Smooth muscle cell (in vitro differentiated cells): ENCODE data around the gene PRKCA. TPM values are rescaled to one million over a fixed set of nuclear protein-coding genes. Genes with fewer than 3 reads are reported as not detected.
"Not testable (repeated sequence)": the region's sequence is repeated elsewhere in the genome, so short reads cannot be mapped to it uniquely, and the experiment has no call there.

Experiments
- DNase-seq: peaks from one replicate; lab custom pipeline; 2025; ENCODE audit not compliant: unreplicated experiment; lab: John Stamatoyannopoulos, UW
- H2AFZ ChIP-seq: fragments of 200-600 bp; sonication (generic); 2 replicates; pipeline ENCODE4 v1.6.0; 2016; ENCODE audit warnings: antibody characterized with exemption, low read depth, mild to moderate bottlenecking
- H3F3A ChIP-seq: fragments of 200-600 bp; sonication (generic); 2 replicates; pipeline ENCODE4 v1.6.0; 2017; ENCODE audit warnings: antibody characterized with exemption, low read depth
- H3K27ac ChIP-seq: fragments of 200-600 bp; sonication (generic); 2 replicates; pipeline ENCODE4 v1.5.1; 2016; ENCODE audit warnings: low read depth, mild to moderate bottlenecking
- H3K27me3 ChIP-seq: fragments of 200-600 bp; sonication (generic); 2 replicates; pipeline ENCODE4 v1.6.1; 2016; ENCODE audit warnings: low read depth, mild to moderate bottlenecking
- H3K36me3 ChIP-seq: fragments of 200-600 bp; sonication (generic); 2 replicates; pipeline ENCODE4 v1.5.1; 2016; ENCODE audit warnings: low read depth
- H3K4me1 ChIP-seq: fragments of 200-600 bp; sonication (generic); 2 replicates; pipeline ENCODE4 v1.5.1; 2016; ENCODE audit warnings: low read depth
- H3K4me2 ChIP-seq: fragments of 200-600 bp; sonication (generic); 2 replicates; pipeline ENCODE4 v1.6.0; 2016; ENCODE audit warnings: mild to moderate bottlenecking
- H3K4me3 ChIP-seq: fragments of 200-600 bp; sonication (generic); 2 replicates; pipeline ENCODE4 v1.5.1; 2016; ENCODE audit warnings: mild to moderate bottlenecking
- H3K79me2 ChIP-seq: fragments of 200-600 bp; sonication (generic); 2 replicates; pipeline ENCODE4 v1.6.0; 2016; ENCODE audit warnings: low read depth, mild to moderate bottlenecking
- H3K9ac ChIP-seq: fragments of 200-600 bp; sonication (generic); 2 replicates; pipeline ENCODE4 v1.6.0; 2016; ENCODE audit warnings: low read depth
- H3K9me3 ChIP-seq: fragments of 200-600 bp; sonication (generic); replicated peaks from 2 replicates; pipeline ENCODE4 v1.5.1; 2016; ENCODE audit warnings: low read depth
- H4K20me1 ChIP-seq: fragments of 200-600 bp; sonication (generic); 2 replicates; pipeline ENCODE4 v1.6.0; 2016; ENCODE audit warnings: low read depth
- WGBS: methylation state at CpG from one replicate; pipeline ENCODE4 v1.1.7; 2016; ENCODE audit warnings: low lambda C conversion rate; 5-methylcytosine and 5-hydroxymethylcytosine counted together
- polyA plus RNA-seq: library from polyadenylated mRNA; unstranded; fragments of >200 nt; fragmentation: Nextera tagmentation; extraction: Ambion mirVana; gene quantifications from 2 replicates; pipeline ENCODE4 v1.2.1, GENCODE V29; 2016
- total RNA-seq: library from RNA; depleted of rRNA; stranded (reverse); fragments of >200 nt; gene quantifications from 2 replicates; pipeline ENCODE4 v1.2.3, GENCODE V29; 2014
- TF ChIP-seq, protein P1 (sequence below): fragments of 200-600 bp; sonication (generic); IDR thresholded peaks from 2 replicates; pipeline ENCODE4 v1.5.1; 2017; ENCODE audit warnings: borderline replicate concordance, mild to moderate bottlenecking, antibody characterized with exemption; ENCODE audit not compliant: insufficient read depth, poor library complexity, severe bottlenecking

Gene PRKCA
- total and polyA plus RNA-seq, 2 experiments from 2014 or later, result 0.78 to 7.1 TPM

DNA sequence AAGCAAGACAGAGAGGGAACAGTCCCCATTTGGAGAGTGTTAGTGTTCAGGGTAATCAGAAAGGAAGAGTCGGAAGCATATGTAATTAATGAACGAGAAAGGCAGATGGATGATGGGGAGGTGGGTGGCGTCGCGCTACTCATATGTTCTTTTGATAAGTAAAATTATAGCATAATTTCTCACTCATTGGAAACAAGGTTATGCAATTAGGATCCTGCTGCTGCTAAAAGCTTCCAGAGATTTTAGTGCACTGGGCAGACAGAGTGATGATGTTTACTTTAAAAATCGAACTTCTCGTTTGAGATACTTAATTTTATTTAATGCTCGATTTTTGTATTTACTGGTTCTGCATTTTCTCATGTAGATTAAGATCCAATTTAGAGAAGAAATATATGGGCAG is 96.2 kb downstream of the PRKCA start:
- H3K4me1 ChIP-seq, result peaks cover under 1% of the 10 kb centered on the region
- no peak overlapping the region for H2AFZ ChIP-seq
- H3K4me2 ChIP-seq, result no peak overlapping the region
- H3K9ac ChIP-seq, result no peak overlapping the region
- 94% methylated on average over 8 of the region's 8 CpGs for WGBS
- no peak overlapping the region for H3K4me3 ChIP-seq
- no peaks in the 10 kb centered on the region for H3K79me2 ChIP-seq
- no peaks in the 10 kb centered on the region for H3F3A ChIP-seq
- H3K9me3 ChIP-seq, result no peaks in the 10 kb centered on the region
- no peak overlapping the region for H3K27ac ChIP-seq
- no peaks in the 10 kb centered on the region for H3K27me3 ChIP-seq
- DNase-seq, result no peak
- H4K20me1 ChIP-seq, result no peaks in the 10 kb centered on the region
- H3K36me3 ChIP-seq, result no peaks in the 10 kb centered on the region
- TF ChIP-seq, protein P1, sequence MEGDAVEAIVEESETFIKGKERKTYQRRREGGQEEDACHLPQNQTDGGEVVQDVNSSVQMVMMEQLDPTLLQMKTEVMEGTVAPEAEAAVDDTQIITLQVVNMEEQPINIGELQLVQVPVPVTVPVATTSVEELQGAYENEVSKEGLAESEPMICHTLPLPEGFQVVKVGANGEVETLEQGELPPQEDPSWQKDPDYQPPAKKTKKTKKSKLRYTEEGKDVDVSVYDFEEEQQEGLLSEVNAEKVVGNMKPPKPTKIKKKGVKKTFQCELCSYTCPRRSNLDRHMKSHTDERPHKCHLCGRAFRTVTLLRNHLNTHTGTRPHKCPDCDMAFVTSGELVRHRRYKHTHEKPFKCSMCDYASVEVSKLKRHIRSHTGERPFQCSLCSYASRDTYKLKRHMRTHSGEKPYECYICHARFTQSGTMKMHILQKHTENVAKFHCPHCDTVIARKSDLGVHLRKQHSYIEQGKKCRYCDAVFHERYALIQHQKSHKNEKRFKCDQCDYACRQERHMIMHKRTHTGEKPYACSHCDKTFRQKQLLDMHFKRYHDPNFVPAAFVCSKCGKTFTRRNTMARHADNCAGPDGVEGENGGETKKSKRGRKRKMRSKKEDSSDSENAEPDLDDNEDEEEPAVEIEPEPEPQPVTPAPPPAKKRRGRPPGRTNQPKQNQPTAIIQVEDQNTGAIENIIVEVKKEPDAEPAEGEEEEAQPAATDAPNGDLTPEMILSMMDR, result no peak

DNA sequence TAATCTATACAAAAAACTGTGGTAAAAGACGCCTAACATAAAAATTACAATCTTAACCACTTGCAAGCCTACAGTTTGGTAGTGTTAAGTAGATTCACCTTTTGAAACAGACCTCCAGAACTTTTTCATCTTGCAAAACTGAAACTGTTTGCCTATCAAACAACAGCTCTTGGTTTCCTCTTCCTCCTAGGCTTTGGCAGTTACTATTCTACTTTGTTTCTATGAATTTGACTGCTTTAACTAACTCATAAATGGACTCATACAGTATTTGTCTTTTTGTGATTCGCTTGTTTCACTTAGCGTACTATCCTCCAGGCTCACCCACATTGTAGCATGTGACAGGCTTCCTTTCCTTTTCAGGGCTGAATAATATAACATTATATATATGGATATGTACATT is 97.0 kb downstream of the PRKCA start:
- no peak overlapping the region for H3K4me2 ChIP-seq
- no peaks in the 10 kb centered on the region for H4K20me1 ChIP-seq
- no peaks in the 10 kb centered on the region for H3K9me3 ChIP-seq
- H2AFZ ChIP-seq, result no peak overlapping the region
- no peaks in the 10 kb centered on the region for H3K79me2 ChIP-seq
- no peak overlapping the region for H3K27ac ChIP-seq
- DNase-seq, result no peak
- TF ChIP-seq, protein P1, result no peak
- H3K27me3 ChIP-seq, result no peaks in the 10 kb centered on the region
- no peaks in the 10 kb centered on the region for H3K36me3 ChIP-seq
- H3K4me1 ChIP-seq, result peaks cover 5% of the 10 kb centered on the region
- H3K9ac ChIP-seq, result no peak overlapping the region
- WGBS, result 96% methylated on average over 3 of the region's 3 CpGs
- no peaks in the 10 kb centered on the region for H3F3A ChIP-seq
- no peak overlapping the region for H3K4me3 ChIP-seq

DNA sequence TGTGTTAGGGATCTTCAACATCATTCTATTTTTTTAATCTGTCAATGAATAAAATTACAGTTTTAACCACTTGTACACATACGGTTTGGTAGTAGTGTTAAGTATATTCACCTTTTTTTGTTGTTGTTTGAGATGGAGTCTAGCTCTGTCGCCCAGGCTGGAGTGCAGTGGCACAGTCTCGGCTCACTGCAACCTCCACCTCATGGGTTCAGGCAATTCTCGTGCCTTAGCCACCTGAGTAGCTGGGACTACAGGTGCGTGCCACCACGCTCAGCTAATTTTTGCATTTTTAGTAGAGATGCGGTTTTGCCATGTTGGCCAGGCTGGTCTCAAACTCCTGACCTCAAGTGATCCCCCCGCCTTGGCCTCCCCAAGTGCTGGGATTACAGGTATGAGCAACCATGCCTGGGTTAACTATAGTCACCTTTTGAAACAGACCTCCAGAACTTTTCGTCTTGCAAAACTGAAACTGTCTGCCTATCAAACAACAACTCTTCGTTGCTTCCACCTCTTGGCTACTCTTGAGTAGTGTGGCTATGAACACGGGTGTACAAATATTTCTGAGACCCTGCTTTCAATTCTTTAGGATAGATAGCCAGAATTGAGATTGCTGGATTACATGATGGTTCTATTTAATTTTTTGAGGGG is 97.8 kb downstream of the PRKCA start:
- not testable (repeated sequence) for H3K36me3 ChIP-seq, H3K9ac ChIP-seq, H4K20me1 ChIP-seq, H3F3A ChIP-seq, H3K4me2 ChIP-seq, H3K27ac ChIP-seq, H3K4me3 ChIP-seq, H3K79me2 ChIP-seq, DNase-seq, H2AFZ ChIP-seq, H3K4me1 ChIP-seq, H3K9me3 ChIP-seq, H3K27me3 ChIP-seq
- WGBS, result 96% methylated on average over 11 of the region's 11 CpGs

DNA sequence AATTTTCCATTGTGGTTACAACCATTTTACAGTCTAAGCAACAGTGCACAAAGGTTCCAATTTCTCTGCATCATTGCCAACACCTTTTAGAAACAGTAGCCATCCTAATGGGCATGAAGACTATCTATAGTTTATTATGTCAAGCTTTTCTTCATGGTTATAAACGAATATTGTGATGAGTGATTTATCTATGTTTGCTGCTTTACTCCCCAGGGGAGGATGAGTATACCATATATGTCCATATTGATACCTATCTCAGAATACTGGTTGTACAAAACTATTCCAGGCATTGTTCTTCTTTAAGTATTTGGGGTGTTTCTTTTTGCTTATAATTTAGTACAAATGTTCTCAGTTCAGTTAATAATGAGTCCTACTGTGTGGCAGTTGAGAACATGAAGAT is 98.3 kb downstream of the PRKCA start:
- Histone ChIP-seq H3K27me3 (no peaks in the 10 kb centered on the region), H3K27ac (no peak overlapping the region), H3K36me3 (no peaks in the 10 kb centered on the region), H3K4me2 (no peak overlapping the region), H3K9me3 (no peaks in the 10 kb centered on the region), H3K9ac (no peak overlapping the region), H3K79me2 (no peaks in the 10 kb centered on the region), H3K4me1 (peaks cover 5% of the 10 kb centered on the region), H2AFZ (no peak overlapping the region), H3F3A (no peaks in the 10 kb centered on the region), H4K20me1 (no peaks in the 10 kb centered on the region), H3K4me3 (no peak overlapping the region)
- TF ChIP-seq, protein P1, result no peak
- DNase-seq, result no peak
- WGBS, result 0% methylated on average over 1 of the region's 1 CpG
